ENCODE results near the gene TARBP1. TPM values are rescaled to one million over a fixed set of nuclear protein-coding genes. Genes with fewer than 3 reads are reported as not detected.

TARBP1 gene
- total and polyA plus RNA-seq, 2 of the 8 experiments (the other 6 are each of a cell fraction or from before 2014, with no cell fraction given) = 21.9 to 32.3 TPM

GRCh38 chr1:234355782-234356510 is 123.0 kb downstream of the TARBP1 start (continued):
- TF ChIP-seq RBBP5 (IDR thresholded peaks at IDR 0.05; ENCODE audit: borderline replicate concordance, low read depth, low read length) = no peak
- TF ChIP-seq HDAC6 (IDR thresholded peaks at IDR 0.05; ENCODE audit: low read depth, low read length) = no peak
- no peak for TF ChIP-seq EP300 (IDR thresholded peaks at IDR 0.05; ENCODE audit: borderline replicate concordance in 1 of 2, low read depth in 2 of 2, low read length in 2 of 2)
